Stimulated activated CD8-positive, alpha-beta memory T cell treated with anti-CD3 and anti-CD28 coated beads, Interleukin-4, amount 100 ng/mL, for 1 hour (primary cell): Measurements from ENCODE around the gene SPHK1.

ENCODE experiments used
- DNase-seq, 2 donors: peaks; one replicate each; pipeline ENCODE4 v3.0.0-alpha.2; 2020; ENCODE audit warnings: low read depth in 2 of 2, low spot score in 1 of 2

Gene SPHK1

GRCh38 chr17:76383546-76384221, 725 bp upstream of the SPHK1 start:
- DNase-seq = no peak

GRCh38 chr17:76384987-76385891, 830 bp downstream of the SPHK1 start:
- peak in 1 of 2 donors; percentile 17 for DNase-seq

GRCh38 chr17:76385892-76386786, 1.7 kb downstream of the SPHK1 start:
- DNase-seq = peak; percentile 65 to 68

GRCh38 chr17:76386966-76387765, 2.8 kb downstream of the SPHK1 start:
- no peak for DNase-seq

GRCh38 chr17:76388966-76389888, 4.8 kb downstream of the SPHK1 start:
- DNase-seq = no peak

DNA sequence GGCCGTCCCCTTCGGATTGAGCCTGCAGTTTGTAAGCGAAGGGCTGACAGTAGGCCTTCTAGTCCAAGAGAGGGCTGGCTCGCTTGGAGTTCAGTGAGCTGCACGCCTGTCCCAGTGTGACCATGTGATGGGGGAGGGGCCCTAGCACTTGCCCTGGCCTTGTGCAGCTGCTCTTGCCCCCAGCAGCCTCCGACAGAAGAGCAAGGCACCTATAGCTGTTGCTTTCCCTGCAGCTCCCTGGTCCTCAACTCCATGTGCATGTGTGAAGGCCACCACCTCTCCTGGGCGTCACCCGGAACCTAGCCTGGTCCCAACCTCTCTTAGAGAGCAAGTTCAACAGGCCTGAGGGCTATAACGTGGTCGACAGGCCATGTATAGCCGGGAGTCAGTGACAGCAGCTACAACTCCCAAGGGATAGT, 5.6 kb downstream of the SPHK1 start:
- no peak for DNase-seq

DNA sequence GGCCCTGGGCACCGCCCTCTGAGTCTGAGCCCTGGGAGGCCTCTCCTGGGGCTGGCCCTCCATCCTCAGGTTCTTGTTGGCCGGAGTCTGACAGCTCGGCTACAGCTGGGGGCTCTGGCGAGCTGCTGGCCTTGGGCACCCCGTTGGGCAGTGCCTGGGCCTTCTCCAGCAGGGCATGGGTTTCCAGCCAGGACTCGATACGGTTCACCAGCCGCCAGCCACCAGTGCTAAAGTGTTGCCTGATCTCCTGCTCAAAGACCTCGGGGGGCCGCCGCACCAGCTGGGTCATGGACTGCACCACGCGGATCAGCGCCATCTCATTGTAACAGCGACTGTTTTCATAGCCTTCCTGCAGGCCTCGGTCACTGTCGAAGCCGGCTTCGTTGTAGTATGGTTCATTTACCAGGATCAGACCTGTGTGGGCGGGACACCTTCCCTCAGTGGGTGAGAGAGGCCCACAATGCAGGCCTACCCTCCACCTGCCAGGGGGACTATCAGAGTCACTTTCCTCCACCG, 6.8 kb downstream of the SPHK1 start:
- DNase-seq = no peak

GRCh38 chr17:76394166-76394565, 9.8 kb downstream of the SPHK1 start:
- no peak for DNase-seq

DNA sequence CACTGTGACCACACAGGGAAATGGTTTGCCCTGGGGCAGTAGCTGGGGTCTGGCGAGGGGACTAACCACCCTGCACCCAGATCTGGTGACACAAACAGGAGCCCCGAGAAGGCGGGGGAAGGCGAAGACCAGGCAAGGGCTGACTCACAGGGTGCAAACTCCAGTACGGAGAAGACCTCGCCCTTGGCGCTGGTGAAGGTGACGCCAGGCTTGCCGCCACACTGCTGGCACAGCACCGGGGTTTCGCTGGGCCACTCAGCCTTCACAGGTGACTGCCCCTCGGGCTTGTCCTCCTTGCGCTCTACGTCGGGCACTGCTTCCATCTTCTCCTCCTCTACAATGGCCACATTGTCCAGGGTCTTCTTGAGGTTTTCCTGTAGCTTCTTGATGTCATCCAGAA, 11.6 kb downstream of the SPHK1 start:
- no peak for DNase-seq

- no peak for DNase-seq
Observed at GRCh38 chr17:76397184-76397583, 12.8 kb downstream of the SPHK1 start.

- peak; percentile 76 to 85 for DNase-seq
Observed at GRCh38 chr17:76397687-76398522, 13.5 kb downstream of the SPHK1 start.

DNA sequence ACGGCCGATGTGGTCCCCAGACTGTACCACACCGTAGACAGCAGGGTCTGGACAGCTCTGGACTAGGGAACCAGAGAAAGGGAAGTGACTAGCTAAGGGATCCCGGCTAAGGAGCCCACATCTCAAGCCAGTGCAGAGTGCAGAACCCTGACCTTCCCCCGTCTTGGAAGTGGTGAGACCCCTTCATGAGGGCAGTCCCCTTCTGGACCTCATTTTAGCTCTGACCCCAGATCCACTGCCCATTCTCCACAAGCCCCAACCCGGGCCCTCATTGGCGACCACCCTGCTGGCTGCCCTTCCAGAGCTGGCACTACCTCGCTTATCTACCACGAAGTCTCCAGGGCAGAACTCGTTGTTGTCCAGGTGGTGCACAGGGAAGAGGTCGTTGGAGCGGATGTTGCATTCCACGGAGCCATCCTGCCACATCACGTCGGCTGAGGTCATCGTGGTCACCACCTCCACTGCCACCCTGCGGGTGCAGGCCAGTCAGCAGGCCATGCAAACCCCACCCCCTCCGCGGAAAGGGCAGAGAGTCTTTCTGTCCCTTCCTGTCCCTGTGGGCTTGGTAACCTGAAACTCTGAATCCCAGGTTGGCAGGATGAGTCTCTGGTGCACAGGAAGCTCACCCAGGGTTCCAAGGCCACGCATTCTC, 14.2 kb downstream of the SPHK1 start:
- no peak for DNase-seq

GRCh38 chr17:76399175-76400172, 15.1 kb downstream of the SPHK1 start:
- DNase-seq = no peak

DNA sequence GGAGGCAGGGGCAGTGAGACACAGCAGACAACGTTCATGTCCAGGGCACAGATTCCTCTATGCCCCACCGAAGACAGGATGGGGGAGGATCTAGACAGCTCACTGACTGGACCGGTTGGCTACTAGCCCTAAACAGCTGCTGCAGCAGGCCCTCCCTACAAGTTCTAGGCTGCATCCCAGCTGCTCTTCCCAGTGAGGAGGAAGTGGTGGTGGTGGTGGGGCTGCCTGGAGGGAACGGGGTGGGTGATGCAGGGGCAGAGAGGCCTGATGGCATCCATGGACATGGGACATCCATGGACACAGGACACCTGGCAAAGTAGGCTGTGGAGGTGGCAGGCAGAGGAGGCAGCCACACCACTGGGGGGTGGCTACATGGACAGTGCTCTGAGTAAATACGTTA, 18.3 kb downstream of the SPHK1 start:
- DNase-seq = no peak

GRCh38 chr17:76404256-76404655, 19.8 kb downstream of the SPHK1 start:
- no peak for DNase-seq

- no peak for DNase-seq
Observed at GRCh38 chr17:76404976-76405563, 20.7 kb downstream of the SPHK1 start.
